MM.1S (cell line): Measurements from ENCODE around the gene GADD45G.

Source experiments
- EZH2 ChIP-seq: fragments of 300-600 bp; sonication (generic); optimal IDR thresholded peaks from 2 replicates; pipeline ENCODE3; 2017; ENCODE audit warnings: low read depth, mild to moderate bottlenecking, antibody characterized with exemption, low read length, mixed read lengths
- EZH2phosphoT487 ChIP-seq: fragments of 300-600 bp; sonication (generic); IDR thresholded peaks from 2 replicates; pipeline ENCODE4 v1.6.1; 2018; ENCODE audit warnings: antibody characterized with exemption, low read length
- TF ChIP-seq, protein P1 (sequence below): fragments of 300-600 bp; sonication (generic); IDR thresholded peaks from 2 replicates; pipeline ENCODE4 v1.5.1; 2016; ENCODE audit warnings: antibody characterized with exemption, low read length, mixed read lengths

DNA sequence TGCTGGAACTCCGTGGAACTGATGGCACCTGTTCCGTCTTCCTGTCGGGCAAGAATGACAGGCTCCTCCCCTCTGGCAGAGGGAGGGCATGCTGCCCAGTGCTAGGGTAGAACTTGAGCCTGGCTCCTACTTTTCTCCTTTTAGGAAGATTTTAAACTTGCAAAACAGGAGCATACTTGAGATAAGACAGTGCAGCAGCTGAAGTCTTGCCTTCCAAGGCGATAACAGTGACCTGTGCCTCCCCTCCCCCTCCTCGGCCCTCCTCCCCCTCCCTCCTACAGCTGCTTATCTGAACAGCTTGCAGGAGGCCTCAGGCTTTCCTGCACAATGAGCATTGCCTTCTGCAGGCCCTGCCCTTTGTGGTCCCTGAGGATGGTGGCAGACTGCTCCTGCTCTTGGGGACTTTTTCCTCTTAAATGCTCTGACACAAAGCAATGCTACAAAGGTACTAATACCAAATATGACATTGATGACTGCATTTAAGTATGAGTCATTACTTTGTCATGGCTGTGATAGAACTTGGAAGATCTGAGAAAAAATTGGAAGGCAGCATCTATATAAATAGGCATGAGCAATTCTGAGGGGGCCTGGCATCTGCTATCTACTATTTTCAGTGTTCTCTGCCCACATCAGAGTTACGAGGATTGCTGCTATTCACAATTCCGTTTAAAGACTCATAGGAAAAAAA is 2.0 kb downstream of the GADD45G start:
- TF ChIP-seq, protein P1, sequence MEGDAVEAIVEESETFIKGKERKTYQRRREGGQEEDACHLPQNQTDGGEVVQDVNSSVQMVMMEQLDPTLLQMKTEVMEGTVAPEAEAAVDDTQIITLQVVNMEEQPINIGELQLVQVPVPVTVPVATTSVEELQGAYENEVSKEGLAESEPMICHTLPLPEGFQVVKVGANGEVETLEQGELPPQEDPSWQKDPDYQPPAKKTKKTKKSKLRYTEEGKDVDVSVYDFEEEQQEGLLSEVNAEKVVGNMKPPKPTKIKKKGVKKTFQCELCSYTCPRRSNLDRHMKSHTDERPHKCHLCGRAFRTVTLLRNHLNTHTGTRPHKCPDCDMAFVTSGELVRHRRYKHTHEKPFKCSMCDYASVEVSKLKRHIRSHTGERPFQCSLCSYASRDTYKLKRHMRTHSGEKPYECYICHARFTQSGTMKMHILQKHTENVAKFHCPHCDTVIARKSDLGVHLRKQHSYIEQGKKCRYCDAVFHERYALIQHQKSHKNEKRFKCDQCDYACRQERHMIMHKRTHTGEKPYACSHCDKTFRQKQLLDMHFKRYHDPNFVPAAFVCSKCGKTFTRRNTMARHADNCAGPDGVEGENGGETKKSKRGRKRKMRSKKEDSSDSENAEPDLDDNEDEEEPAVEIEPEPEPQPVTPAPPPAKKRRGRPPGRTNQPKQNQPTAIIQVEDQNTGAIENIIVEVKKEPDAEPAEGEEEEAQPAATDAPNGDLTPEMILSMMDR: no peak
- TF ChIP-seq EZH2phosphoT487: no peak
- TF ChIP-seq EZH2: no peak
